HEK293T (cell line): Measurements from ENCODE around the gene SETBP1.

Source experiments
- CTCF ChIA-PET: fragments of 350-600 bp; formaldehyde crosslinking; extraction: SDS; loops from one replicate; lab custom pipeline; 2021; ENCODE audit warnings: antibody characterized with exemption, inconsistent platforms; lab: Yijun Ruan, JAX
- POLR2A ChIA-PET: fragments of 350-600 bp; formaldehyde crosslinking; extraction: SDS; loops from one replicate; lab custom pipeline; 2020; ENCODE audit warnings: antibody characterized with exemption, inconsistent platforms; lab: Yijun Ruan, JAX
- DNase-seq: peaks from one replicate; pipeline ENCODE4 v3.0.0; 2012; ENCODE audit warnings: mixed read lengths; ENCODE audit errors: extremely low spot score
- ARNT ChIP-seq: fragments of 450-650 bp; IDR thresholded peaks from 2 replicates; pipeline ENCODE4 v1.6.1; 2017; ENCODE audit warnings: mild to moderate bottlenecking
- BHLHE40 ChIP-seq: fragments of 450-650 bp; IDR thresholded peaks from 2 replicates; pipeline ENCODE4 v1.6.1; 2016; ENCODE audit warnings: mild to moderate bottlenecking, moderate library complexity, borderline replicate concordance
- CTBP1 ChIP-seq: fragments of 450-650 bp; IDR thresholded peaks from 2 replicates; pipeline ENCODE4 v1.6.1; 2016; ENCODE audit warnings: borderline replicate concordance
- ELF4 ChIP-seq: fragments of 450-650 bp; IDR thresholded peaks from 2 replicates; pipeline ENCODE4 v1.6.1; 2017; ENCODE audit warnings: antibody characterized with exemption
- FOXA1 ChIP-seq: fragments of 450-650 bp; IDR thresholded peaks from 2 replicates; pipeline ENCODE4 v1.6.1; 2016; ENCODE audit warnings: mild to moderate bottlenecking
- FOXK2 ChIP-seq: fragments of 450-650 bp; IDR thresholded peaks from 2 replicates; pipeline ENCODE4 v1.6.1; 2016; ENCODE audit warnings: mild to moderate bottlenecking
- FOXM1 ChIP-seq: fragments of 450-650 bp; IDR thresholded peaks from 2 replicates; pipeline ENCODE4 v1.6.1; 2017; ENCODE audit warnings: mild to moderate bottlenecking, borderline replicate concordance
- HDGF ChIP-seq: fragments of 450-650 bp; IDR thresholded peaks from 2 replicates; pipeline ENCODE4 v1.6.1; 2017; ENCODE audit warnings: antibody characterized with exemption, borderline replicate concordance
- L3MBTL2 ChIP-seq: fragments of 450-650 bp; conservative IDR thresholded peaks from 2 replicates; pipeline ENCODE4 v1.6.1; 2016; ENCODE audit warnings: mild to moderate bottlenecking
- LEF1 ChIP-seq: fragments of 450-650 bp; IDR thresholded peaks from 2 replicates; pipeline ENCODE4 v1.6.1; 2017; ENCODE audit warnings: mild to moderate bottlenecking, borderline replicate concordance
- NFRKB ChIP-seq: fragments of 450-650 bp; IDR thresholded peaks from 2 replicates; pipeline ENCODE4 v1.6.1; 2016; ENCODE audit warnings: mild to moderate bottlenecking, moderate library complexity
- SP1 ChIP-seq: fragments of 450-650 bp; IDR thresholded peaks from 2 replicates; pipeline ENCODE4 v1.6.1; 2017
- TARDBP ChIP-seq: fragments of 450-650 bp; IDR thresholded peaks from 2 replicates; pipeline ENCODE4 v1.6.1; 2016
- ZNF384 ChIP-seq: fragments of 450-650 bp; IDR thresholded peaks from 2 replicates; pipeline ENCODE4 v1.6.1; 2016
- TF ChIP-seq, protein P1 (sequence below): fragments of 450-650 bp; IDR thresholded peaks from 2 replicates; pipeline ENCODE4 v1.6.1; 2016

Gene SETBP1

DNA sequence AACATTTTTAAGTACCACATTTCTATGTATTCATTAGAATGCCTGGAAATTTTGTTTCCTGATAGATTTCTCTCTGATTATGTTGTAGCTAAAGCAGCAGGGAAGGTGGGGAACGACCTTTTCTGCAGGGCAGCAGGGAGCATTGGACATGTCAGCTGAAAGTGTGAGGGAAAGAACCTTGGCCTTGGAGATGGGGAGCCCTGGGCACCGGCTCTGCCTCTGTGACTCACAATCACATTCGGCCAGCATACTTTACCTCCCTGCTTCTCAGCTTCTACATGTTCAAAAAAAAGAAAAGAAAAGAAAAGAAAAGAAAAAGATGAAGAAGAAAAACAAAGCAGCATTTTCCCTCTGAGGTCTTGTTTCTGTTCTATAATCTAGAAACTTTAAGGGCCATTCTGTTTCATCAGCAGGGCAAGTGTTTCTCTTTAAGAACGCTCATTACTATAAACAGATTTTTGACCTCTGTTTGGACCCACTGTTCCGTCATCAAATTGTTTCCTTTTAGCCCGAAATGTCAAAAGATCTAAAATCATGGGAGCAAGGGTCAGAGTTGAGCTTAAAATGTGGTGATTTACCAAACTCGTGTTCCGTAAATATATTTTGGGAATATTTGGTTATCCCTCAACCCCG is 27.9 kb downstream of the SETBP1 start:
- no peak for TF ChIP-seq HDGF
- no peak for TF ChIP-seq NFRKB
- no peak for TF ChIP-seq ELF4
- TF ChIP-seq, protein P1, sequence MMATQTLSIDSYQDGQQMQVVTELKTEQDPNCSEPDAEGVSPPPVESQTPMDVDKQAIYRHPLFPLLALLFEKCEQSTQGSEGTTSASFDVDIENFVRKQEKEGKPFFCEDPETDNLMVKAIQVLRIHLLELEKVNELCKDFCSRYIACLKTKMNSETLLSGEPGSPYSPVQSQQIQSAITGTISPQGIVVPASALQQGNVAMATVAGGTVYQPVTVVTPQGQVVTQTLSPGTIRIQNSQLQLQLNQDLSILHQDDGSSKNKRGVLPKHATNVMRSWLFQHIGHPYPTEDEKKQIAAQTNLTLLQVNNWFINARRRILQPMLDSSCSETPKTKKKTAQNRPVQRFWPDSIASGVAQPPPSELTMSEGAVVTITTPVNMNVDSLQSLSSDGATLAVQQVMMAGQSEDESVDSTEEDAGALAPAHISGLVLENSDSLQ: no peak
- TF ChIP-seq ARNT: no peak
- no peak for TF ChIP-seq LEF1
- no peak for TF ChIP-seq TARDBP
- POLR2A ChIA-PET: no interaction called here
- no peak for DNase-seq
- CTCF ChIA-PET: no interaction called here

DNA sequence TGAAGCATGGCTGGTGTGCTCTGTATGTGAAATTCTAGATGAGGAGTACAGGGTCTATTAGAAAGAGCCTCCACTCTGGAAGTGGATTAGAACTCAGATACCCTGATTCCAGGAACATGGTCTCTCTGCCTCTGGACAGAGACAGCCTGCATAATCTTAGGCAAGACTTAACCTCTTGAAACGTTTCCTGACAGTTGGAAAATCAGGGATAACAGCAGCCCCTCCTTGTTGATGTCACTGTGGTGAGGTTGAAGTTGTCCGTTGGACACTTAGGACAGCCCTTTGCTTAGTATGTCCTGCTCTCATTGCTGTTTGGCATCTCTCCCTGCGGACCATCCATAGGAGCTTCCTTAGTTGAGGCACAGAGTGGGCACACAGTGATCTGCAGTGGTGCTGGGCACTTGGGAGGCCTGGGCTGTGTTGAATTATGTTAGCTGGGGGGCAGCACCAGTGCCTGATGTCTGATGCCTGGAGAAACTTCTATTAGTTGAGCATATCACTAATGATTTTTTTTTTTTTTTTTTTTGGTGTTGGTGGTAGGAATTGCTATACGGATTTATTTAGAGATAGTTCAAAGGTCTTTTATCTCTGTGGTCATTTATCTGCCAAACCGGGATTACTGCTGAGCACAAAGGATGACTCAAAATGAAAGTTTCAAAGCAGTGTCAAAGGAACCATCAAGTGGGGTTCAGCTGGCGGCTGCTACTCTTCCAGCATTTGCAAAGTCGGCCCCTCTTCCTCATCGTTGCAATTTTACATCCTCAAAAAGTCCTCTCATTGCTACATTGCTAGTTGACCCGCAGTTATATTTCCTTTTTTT is 28.8 kb downstream of the SETBP1 start:
- POLR2A ChIA-PET: no interaction called here
- CTCF ChIA-PET: interaction anchor here (0.7 kb wide), 1 partner anchor 20 kb away, joined by 3 read pairs; no protein-coding TSS in a partner anchor
- no peak for DNase-seq
- no peak for TF ChIP-seq CTBP1
- TF ChIP-seq FOXK2: no peak

DNA sequence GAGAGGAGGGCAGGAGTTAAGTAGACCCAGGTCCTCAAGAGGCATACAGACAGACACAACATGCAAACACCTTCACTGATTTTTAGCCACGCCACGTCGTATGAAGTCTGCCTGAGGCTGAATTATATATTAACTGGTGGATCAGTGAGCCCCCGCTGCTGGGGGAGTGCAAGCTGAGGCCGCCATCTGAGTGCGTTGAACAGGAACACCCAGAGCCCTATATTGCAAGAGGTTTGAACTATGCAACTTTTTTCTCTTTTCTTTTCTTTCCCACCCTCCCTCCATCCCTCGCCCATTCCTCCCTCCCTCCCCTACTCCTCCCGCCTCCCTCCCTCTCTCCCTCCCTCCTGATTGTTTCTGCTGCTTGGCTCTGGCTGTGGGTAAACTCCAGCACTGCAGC is 30.2 kb downstream of the SETBP1 start:
- TF ChIP-seq BHLHE40 (no peak), TARDBP (no peak), SP1 (no peak), LEF1 (no peak)
- TF ChIP-seq, protein P1: no peak
- ChIA-PET POLR2A (no interaction called here), CTCF (no interaction called here)
- DNase-seq: no peak

DNA sequence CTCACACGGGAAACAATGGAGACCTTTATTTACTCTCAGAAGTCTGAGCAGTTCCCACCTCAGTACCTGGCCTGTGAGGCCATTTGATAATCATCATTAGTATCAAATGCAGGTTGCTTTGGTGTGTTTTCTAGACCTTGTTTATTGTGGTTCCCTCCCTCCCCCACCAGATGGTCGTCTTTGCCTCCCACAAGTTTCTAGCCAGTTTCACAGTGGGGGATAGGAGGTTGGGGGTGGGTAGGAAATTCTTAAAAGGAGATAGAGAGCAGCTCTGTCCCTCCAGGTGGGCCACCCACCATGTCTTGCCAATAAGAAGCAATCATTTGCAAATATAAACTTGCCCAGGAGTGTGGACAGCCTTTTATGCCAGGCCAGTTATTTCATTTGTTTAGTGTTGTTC is 31.3 kb downstream of the SETBP1 start:
- DNase-seq: no peak
- ChIA-PET POLR2A (no interaction called here), CTCF (interaction anchor here (0.8 kb wide), 1 partner anchor 673 kb away, joined by 3 read pairs; no protein-coding TSS in a partner anchor)
- TF ChIP-seq CTBP1: no peak
- no peak for TF ChIP-seq FOXK2
- TF ChIP-seq L3MBTL2: no peak
- no peak for TF ChIP-seq ELF4
- no peak for TF ChIP-seq HDGF
- no peak for TF ChIP-seq FOXA1
- no peak for TF ChIP-seq BHLHE40
- no peak for TF ChIP-seq NFRKB
- TF ChIP-seq, protein P1: no peak
- TF ChIP-seq SP1: no peak
- no peak for TF ChIP-seq LEF1
- no peak for TF ChIP-seq ZNF384
- no peak for TF ChIP-seq TARDBP

DNA sequence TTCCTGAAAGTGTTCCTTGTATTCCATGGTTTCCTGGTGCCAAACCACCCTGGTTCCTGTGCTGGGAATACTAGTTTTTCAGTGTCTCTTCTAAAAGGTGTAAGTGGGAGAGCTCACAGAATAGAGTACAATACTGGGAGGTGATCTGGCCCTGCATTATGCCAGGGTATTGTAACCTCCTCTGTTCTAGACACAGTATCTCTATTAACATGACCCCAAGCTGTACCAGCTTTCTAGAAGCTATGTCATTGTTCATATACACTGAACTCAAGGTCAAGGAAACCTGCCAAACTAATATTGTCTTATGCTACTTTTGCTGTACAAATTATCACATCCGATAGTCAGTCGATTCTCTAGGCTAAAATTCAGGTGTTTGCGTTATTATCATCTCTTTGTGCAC is 32.7 kb downstream of the SETBP1 start:
- ChIA-PET POLR2A (no interaction called here), CTCF (no interaction called here)
- TF ChIP-seq ARNT: no peak
- TF ChIP-seq, protein P1: no peak
- no peak for TF ChIP-seq L3MBTL2
- TF ChIP-seq BHLHE40: no peak
- DNase-seq: no peak

DNA sequence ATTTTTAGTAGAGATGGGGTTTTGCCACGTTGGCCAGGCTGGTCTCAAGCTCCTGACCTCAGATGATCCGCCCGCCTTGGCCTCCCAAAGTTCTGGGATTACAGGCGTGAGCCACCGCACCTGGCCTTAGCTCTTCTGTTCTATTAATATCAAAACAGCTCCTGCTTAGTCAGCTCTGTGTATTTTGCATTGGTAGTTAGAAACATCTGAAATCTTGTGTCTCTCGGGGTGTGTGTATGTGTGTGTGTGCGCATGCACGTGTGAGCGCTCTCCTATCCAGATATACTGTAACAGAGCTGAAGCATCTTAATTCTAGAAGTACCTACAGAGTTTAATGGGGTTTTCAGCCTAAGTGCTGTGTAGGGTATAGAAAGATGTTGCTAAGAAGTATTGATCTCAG is 33.7 kb downstream of the SETBP1 start:
- DNase-seq: no peak
- TF ChIP-seq LEF1 (no peak), FOXM1 (no peak), ZNF384 (no peak)
- TF ChIP-seq, protein P1: no peak
- CTCF ChIA-PET: no interaction called here
- POLR2A ChIA-PET: no interaction called here
